PC-9 (cell line): ENCODE measurements around the gene MCU. TPM values are rescaled to one million over a fixed set of nuclear protein-coding genes. Genes with fewer than 3 reads are reported as not detected.

ENCODE experiments used
- BruUV-seq: library from RNA; stranded (reverse); fragments of 400-500 nt; replicated peaks from 2 replicates; lab custom pipeline; 2021; lab: Mats Ljungman, UMichigan
- CTCF ChIA-PET: fragments of 300-600 bp; sonication (Branson Sonifier 250); formaldehyde crosslinking; loops from one replicate; lab custom pipeline; 2022; ENCODE audit warnings: antibody characterized with exemption; lab: Charles Lee
- POLR2A ChIA-PET: fragments of 300-600 bp; sonication (Branson Sonifier 250); formaldehyde crosslinking; loops from one replicate; lab custom pipeline; 2022; ENCODE audit warnings: antibody characterized with exemption; ENCODE audit not compliant: unreplicated experiment; lab: Charles Lee
- DNase-seq, 2 experiments: peaks; one replicate each; pipeline versions ENCODE4 v3.0.0 to v3.0.0-alpha.2; 2015 to 2022; ENCODE audit warnings: mixed read lengths in 1 of 2
- H2AFZ ChIP-seq: fragments of 200-600 bp; sonication (generic); 2 replicates; pipeline ENCODE4 v1.8.1; 2017; ENCODE audit warnings: antibody characterized with exemption
- H3F3A ChIP-seq: fragments of 200-600 bp; sonication (generic); 2 replicates; pipeline ENCODE4 v1.8.1; 2017; ENCODE audit warnings: antibody characterized with exemption, mild to moderate bottlenecking, low read depth; ENCODE audit not compliant: insufficient read depth
- H3K27ac ChIP-seq: fragments of 200-600 bp; sonication (generic); 2 replicates; pipeline ENCODE4 v1.6.1; 2016; ENCODE audit warnings: mixed run types
- H3K27me3 ChIP-seq: fragments of 200-600 bp; sonication (generic); 2 replicates; pipeline ENCODE4 v1.6.1; 2016; ENCODE audit warnings: low read depth, mixed run types; ENCODE audit not compliant: insufficient read depth
- H3K36me3 ChIP-seq: fragments of 200-600 bp; sonication (generic); 2 replicates; pipeline ENCODE4 v1.6.1; 2016; ENCODE audit warnings: low read depth, mixed run types
- H3K4me1 ChIP-seq: fragments of 200-600 bp; sonication (generic); replicated peaks from 2 replicates; pipeline ENCODE4 v1.6.1; 2016; ENCODE audit warnings: mixed run types; ENCODE audit not compliant: insufficient read depth
- H3K4me2 ChIP-seq: fragments of 200-600 bp; sonication (generic); 2 replicates; pipeline ENCODE4 v1.6.1; 2017; ENCODE audit warnings: mixed run types
- H3K4me3 ChIP-seq: fragments of 200-600 bp; sonication (generic); 2 replicates; pipeline ENCODE4 v1.6.1; 2016; ENCODE audit warnings: mixed run types
- H3K79me2 ChIP-seq: fragments of 200-600 bp; sonication (generic); 2 replicates; pipeline ENCODE4 v1.6.1; 2017; ENCODE audit warnings: low read depth, mixed run types
- H3K9me2 ChIP-seq: fragments of 200-600 bp; sonication (generic); 2 replicates; pipeline ENCODE4 v1.8.1; 2017; ENCODE audit warnings: mild to moderate bottlenecking; ENCODE audit not compliant: insufficient read depth
- H3K9me3 ChIP-seq: fragments of 200-600 bp; sonication (generic); 2 replicates; pipeline ENCODE4 v1.8.1; 2016; ENCODE audit warnings: low read depth; ENCODE audit not compliant: insufficient read depth
- H4K20me1 ChIP-seq: fragments of 200-600 bp; sonication (generic); 2 replicates; pipeline ENCODE4 v1.8.1; 2017; ENCODE audit not compliant: insufficient read depth
- EZH2 ChIP-seq: fragments of 200-600 bp; sonication (generic); IDR thresholded peaks from 2 replicates; pipeline ENCODE4 v1.8.0; 2017; ENCODE audit warnings: antibody characterized with exemption, low read depth
- intact Hi-C: fragments of 100-400 bp; cut with micrococcal nuclease; formaldehyde crosslinking; loops from one replicate; pipeline ENCODE4 v1.10.0; 2022; ENCODE audit not compliant: unreplicated experiment
- total RNA-seq: library from RNA; stranded (reverse); gene quantifications from 2 replicates; pipeline ENCODE4 v1.2.3, GENCODE V29; 2021
- TF ChIP-seq, protein P1 (sequence below): fragments of 200-600 bp; sonication (generic); conservative IDR thresholded peaks from 2 replicates; pipeline ENCODE4 v1.6.1; 2017; ENCODE audit warnings: mixed run types, antibody characterized with exemption, mild to moderate bottlenecking, moderate library complexity

Gene MCU
- total RNA-seq, 1 experiment from 2014 or later: 59.5 TPM

DNA sequence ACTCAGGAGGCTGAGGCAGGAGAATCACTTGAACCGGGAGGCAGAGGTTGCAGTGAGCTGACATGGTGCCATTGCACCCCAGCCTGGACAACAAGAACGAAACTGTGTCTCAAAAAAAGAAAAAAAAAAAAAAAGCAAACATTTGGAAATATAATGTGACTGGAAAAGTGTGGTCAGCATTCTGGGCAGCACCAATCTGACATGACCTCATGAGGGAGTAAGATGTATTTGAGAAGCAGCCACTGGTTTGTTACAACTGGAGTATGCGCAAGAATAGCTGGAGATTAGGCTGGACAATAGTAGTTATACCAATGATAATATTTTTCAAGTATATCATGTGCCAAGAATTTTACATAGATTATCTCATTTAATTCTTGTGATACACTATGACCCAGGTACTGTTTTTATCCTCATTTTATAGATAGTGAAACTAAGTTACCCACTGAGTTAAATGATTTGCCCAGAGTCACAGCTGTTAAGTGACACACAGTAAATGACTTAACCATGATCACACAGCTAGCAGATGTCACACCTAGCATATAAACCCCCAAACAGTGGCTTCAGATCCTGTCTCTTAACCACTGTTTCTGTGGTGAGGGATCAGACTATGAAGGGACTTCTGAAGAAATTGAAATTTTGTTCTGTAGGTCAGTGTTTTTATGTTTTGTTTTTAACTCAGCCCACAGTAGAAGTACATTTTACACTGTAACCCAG lies 11.1 kb downstream of the MCU start:
- H3K4me1 ChIP-seq: no peaks in the 10 kb centered on the region
- no peaks in the 10 kb centered on the region for H3K9me2 ChIP-seq
- POLR2A ChIA-PET: interaction anchor here (0.6 to 1.2 kb wide), 2 partner anchors 8 to 10 kb away, joined by 26 to 53 read pairs; no protein-coding TSS in a partner anchor
- H4K20me1 ChIP-seq: peaks cover 10% of the 10 kb centered on the region; the same call in 1 of the 2 replicates
- TF ChIP-seq, protein P1, sequence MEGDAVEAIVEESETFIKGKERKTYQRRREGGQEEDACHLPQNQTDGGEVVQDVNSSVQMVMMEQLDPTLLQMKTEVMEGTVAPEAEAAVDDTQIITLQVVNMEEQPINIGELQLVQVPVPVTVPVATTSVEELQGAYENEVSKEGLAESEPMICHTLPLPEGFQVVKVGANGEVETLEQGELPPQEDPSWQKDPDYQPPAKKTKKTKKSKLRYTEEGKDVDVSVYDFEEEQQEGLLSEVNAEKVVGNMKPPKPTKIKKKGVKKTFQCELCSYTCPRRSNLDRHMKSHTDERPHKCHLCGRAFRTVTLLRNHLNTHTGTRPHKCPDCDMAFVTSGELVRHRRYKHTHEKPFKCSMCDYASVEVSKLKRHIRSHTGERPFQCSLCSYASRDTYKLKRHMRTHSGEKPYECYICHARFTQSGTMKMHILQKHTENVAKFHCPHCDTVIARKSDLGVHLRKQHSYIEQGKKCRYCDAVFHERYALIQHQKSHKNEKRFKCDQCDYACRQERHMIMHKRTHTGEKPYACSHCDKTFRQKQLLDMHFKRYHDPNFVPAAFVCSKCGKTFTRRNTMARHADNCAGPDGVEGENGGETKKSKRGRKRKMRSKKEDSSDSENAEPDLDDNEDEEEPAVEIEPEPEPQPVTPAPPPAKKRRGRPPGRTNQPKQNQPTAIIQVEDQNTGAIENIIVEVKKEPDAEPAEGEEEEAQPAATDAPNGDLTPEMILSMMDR: no peak
- TF ChIP-seq EZH2: no peak
- H2AFZ ChIP-seq: no peak overlapping the region
- intact Hi-C loops: no loop called here
- BruUV-seq: no TSS peak
- H3K27ac ChIP-seq: no peak overlapping the region
- H3K4me3 ChIP-seq: no peak overlapping the region
- H3F3A ChIP-seq: peaks cover 4% of the 10 kb centered on the region
- H3K27me3 ChIP-seq: no peaks in the 10 kb centered on the region
- H3K4me2 ChIP-seq: no peak overlapping the region
- no peaks in the 10 kb centered on the region for H3K36me3 ChIP-seq
- peaks cover 91% of the 10 kb centered on the region for H3K79me2 ChIP-seq
- no peaks in the 10 kb centered on the region for H3K9me3 ChIP-seq
- no peak for DNase-seq
- CTCF ChIA-PET: interaction anchor here (0.7 kb wide), 1 partner anchor 19 kb away, joined by 7 read pairs; no protein-coding TSS in a partner anchor

DNA sequence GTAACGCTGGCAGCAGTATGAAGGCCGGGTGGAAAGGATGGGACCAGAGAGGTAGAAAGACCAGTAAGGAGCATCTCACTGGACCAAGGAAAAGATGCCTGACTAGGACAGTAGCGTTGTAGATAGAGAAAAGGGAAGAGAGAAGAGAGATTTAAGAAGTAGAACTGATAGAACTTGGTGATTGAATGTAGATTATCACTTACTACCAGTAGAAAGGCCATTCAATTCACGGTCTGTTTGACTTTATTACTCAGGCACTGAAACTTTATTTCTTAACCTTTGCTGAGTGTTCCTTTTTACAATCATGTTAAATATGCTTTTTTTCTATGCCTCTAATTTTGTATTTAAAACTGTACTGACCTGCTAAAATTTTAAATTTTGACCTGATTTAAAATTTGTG lies 12.2 kb downstream of the MCU start:
- H3K27ac ChIP-seq: no peak overlapping the region
- H3K9me2 ChIP-seq: no peaks in the 10 kb centered on the region
- no TSS peak for BruUV-seq
- POLR2A ChIA-PET: no interaction called here
- no peak overlapping the region for H3K4me3 ChIP-seq
- TF ChIP-seq EZH2: no peak
- TF ChIP-seq, protein P1: no peak
- peaks cover 4% of the 10 kb centered on the region for H3F3A ChIP-seq
- H3K27me3 ChIP-seq: no peaks in the 10 kb centered on the region
- peaks cover 10% of the 10 kb centered on the region; the same call in 1 of the 2 replicates for H4K20me1 ChIP-seq
- peaks cover 91% of the 10 kb centered on the region for H3K79me2 ChIP-seq
- no peaks in the 10 kb centered on the region for H3K36me3 ChIP-seq
- intact Hi-C loops: no loop called here
- no peaks in the 10 kb centered on the region for H3K4me1 ChIP-seq
- no peak for DNase-seq
- no peaks in the 10 kb centered on the region for H3K9me3 ChIP-seq
- no peak overlapping the region for H3K4me2 ChIP-seq
- CTCF ChIA-PET: interaction anchor here (0.6 kb wide), 1 partner anchor 535 kb away, joined by 3 read pairs; no protein-coding TSS in a partner anchor
- no peak overlapping the region for H2AFZ ChIP-seq

DNA sequence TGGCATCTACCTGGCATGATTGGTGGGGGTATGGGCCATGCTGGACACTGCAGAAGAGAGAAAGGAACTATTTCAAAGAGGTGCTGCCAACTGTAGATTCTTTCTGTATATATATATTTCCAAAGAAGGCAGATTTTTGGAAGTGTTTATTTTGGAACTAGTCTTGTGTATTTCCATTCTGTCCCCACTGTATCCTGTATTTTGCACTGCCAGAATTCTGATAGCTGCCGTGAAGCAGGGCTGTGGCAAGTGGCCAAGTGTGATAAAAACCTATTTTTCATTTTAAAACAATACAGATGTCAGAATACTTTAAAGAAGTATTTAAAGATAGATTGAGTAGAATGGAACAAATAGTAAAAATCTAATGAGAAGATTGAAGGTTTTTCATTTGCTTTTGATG lies 17.1 kb downstream of the MCU start:
- Histone ChIP-seq H3K27ac (no peak overlapping the region), H3K4me2 (no peak overlapping the region), H3K4me3 (no peak overlapping the region), H2AFZ (no peak overlapping the region), H3F3A (no peaks in the 10 kb centered on the region; the same call in 1 of the 2 replicates), H4K20me1 (no peaks in the 10 kb centered on the region), H3K4me1 (no peaks in the 10 kb centered on the region), H3K9me2 (no peaks in the 10 kb centered on the region), H3K36me3 (no peaks in the 10 kb centered on the region), H3K27me3 (no peaks in the 10 kb centered on the region), H3K79me2 (peaks cover 81% of the 10 kb centered on the region), H3K9me3 (no peaks in the 10 kb centered on the region)
- TF ChIP-seq EZH2: no peak
- TF ChIP-seq, protein P1: no peak
- CTCF ChIA-PET: no interaction called here
- intact Hi-C loops: no loop called here
- DNase-seq: no peak
- no TSS peak for BruUV-seq
- POLR2A ChIA-PET: no interaction called here
